SU-DHL-6 (cell line): ENCODE measurements around the gene GJA8.
"Not testable (repeated sequence)": the region's sequence is repeated elsewhere in the genome, so short reads cannot be mapped to it uniquely, and the experiment has no call there.

Experiments
- H2AFZ ChIP-seq: fragments of 200-600 bp; sonication (generic); 2 replicates; pipeline ENCODE4 v1.6.1; 2014; ENCODE audit warnings: low read depth, mild to moderate bottlenecking, moderate library complexity, mixed read lengths, antibody characterized with exemption, low read length; ENCODE audit not compliant: severe bottlenecking
- H3F3A ChIP-seq: fragments of 200-600 bp; shearing (Covaris generic); 2 replicates; pipeline ENCODE4 v1.6.0; 2016; ENCODE audit warnings: antibody characterized with exemption, mild to moderate bottlenecking; ENCODE audit not compliant: insufficient read depth
- H3K27ac ChIP-seq: fragments of 200-600 bp; sonication (generic); 2 replicates; pipeline ENCODE4 v1.5.1; 2016; ENCODE audit warnings: low read depth, mild to moderate bottlenecking, low read length, moderate library complexity, mixed read lengths
- H3K27me3 ChIP-seq: fragments of 200-600 bp; sonication (generic), shearing (Covaris generic); 2 replicates; pipeline ENCODE4 v1.6.0; 2014; ENCODE audit warnings: mild to moderate bottlenecking, low read length
- H3K36me3 ChIP-seq: fragments of 200-600 bp; sonication (generic); 2 replicates; pipeline ENCODE4 v1.6.1; 2014; ENCODE audit warnings: mild to moderate bottlenecking, low read length, mixed read lengths
- H3K4me2 ChIP-seq: fragments of 300-600, 200-600 bp; shearing (Covaris generic), sonication (generic); 2 replicates; pipeline ENCODE4 v1.6.0; 2014; ENCODE audit warnings: low read length, low read depth, mild to moderate bottlenecking; ENCODE audit not compliant: poor library complexity, severe bottlenecking
- H3K4me3 ChIP-seq: fragments of 200-600 bp; sonication (generic); 2 replicates; pipeline ENCODE4 v1.5.1; 2014; ENCODE audit warnings: antibody characterized with exemption, low read length, mild to moderate bottlenecking, mixed read lengths; ENCODE audit not compliant: insufficient read depth, poor library complexity, severe bottlenecking
- H3K79me2 ChIP-seq: fragments of 200-600 bp; sonication (generic); 2 replicates; pipeline ENCODE4 v1.6.1; 2014; ENCODE audit warnings: mild to moderate bottlenecking, low read length, moderate library complexity; ENCODE audit not compliant: insufficient read depth
- H3K9ac ChIP-seq: fragments of 200-600 bp; sonication (generic); 2 replicates; pipeline ENCODE4 v1.7.0; 2014; ENCODE audit warnings: mild to moderate bottlenecking, low read length
- H3K9me2 ChIP-seq: fragments of 200-600 bp; sonication (generic); replicated peaks from 2 replicates; pipeline ENCODE4 v1.6.1; 2014; ENCODE audit warnings: low read length; ENCODE audit not compliant: insufficient read depth
- H3K9me3 ChIP-seq: fragments of 200-600 bp; sonication (generic); 2 replicates; pipeline ENCODE4 v1.6.1; 2014; ENCODE audit warnings: low read length, mixed read lengths; ENCODE audit not compliant: insufficient read depth
- H4K20me1 ChIP-seq: fragments of 200-600 bp; sonication (generic); 2 replicates; pipeline ENCODE4 v1.6.1; 2014; ENCODE audit warnings: low read depth, mild to moderate bottlenecking, antibody characterized with exemption, low read length, moderate library complexity, mixed read lengths
- CTCF ChIP-seq: fragments of 200-600 bp; sonication (generic); IDR thresholded peaks from one replicate; pipeline ENCODE4 v1.5.1; 2017; ENCODE audit warnings: antibody characterized with exemption, mild to moderate bottlenecking, low read length, moderate library complexity; ENCODE audit not compliant: insufficient read depth, poor library complexity, severe bottlenecking
- EZH2phosphoT487 ChIP-seq: fragments of 200-600 bp; sonication (generic), shearing (Covaris generic); conservative IDR thresholded peaks from 2 replicates; pipeline ENCODE4 v1.6.1; 2018; ENCODE audit warnings: mild to moderate bottlenecking, antibody characterized with exemption, low read length, moderate library complexity, mixed read lengths

The GJA8 gene

GRCh38 chr1:147902253-147902845, at the start of gene GJA8:
Gene GJA8 (plus strand): TSS chr1:147902795. CDS start chr1:147907956, 5,161 bp downstream.
- no peak within 1 kb of the TSS for H3K4me2 ChIP-seq
- no peak within 1 kb of the TSS for H3K27ac ChIP-seq

GRCh38 chr1:147853391-147853790, 49.2 kb upstream of the GJA8 start:
- Histone ChIP-seq H3F3A (no peaks in the 10 kb centered on the region), H3K4me2 (no peak overlapping the region), H2AFZ (no peak overlapping the region), H3K9me2 (no peaks in the 10 kb centered on the region), H3K9ac (no peak overlapping the region), H3K79me2 (no peaks in the 10 kb centered on the region), H3K9me3 (no peaks in the 10 kb centered on the region), H3K27ac (no peak overlapping the region), H3K36me3 (no peaks in the 10 kb centered on the region), H3K27me3 (no peaks in the 10 kb centered on the region; the same call in 1 of the 2 replicates), H3K4me3 (no peak overlapping the region), H4K20me1 (no peaks in the 10 kb centered on the region)
- no peak for TF ChIP-seq CTCF
- no peak for TF ChIP-seq EZH2phosphoT487

More at GRCh38 chr1:147902253-147902845, at the start of gene GJA8:
- Histone ChIP-seq H3K79me2 (no peaks in the 10 kb centered on the region), H3F3A (no peaks in the 10 kb centered on the region), H3K9me3 (no peaks in the 10 kb centered on the region), H3K9me2 (no peaks in the 10 kb centered on the region), H2AFZ (no peak within 1 kb of the TSS), H3K27me3 (no peaks in the 10 kb centered on the region), H3K9ac (no peak within 1 kb of the TSS), H3K4me3 (no peak within 1 kb of the TSS), H3K36me3 (no peaks in the 10 kb centered on the region), H4K20me1 (no peaks in the 10 kb centered on the region)
- TF ChIP-seq CTCF (no peak), EZH2phosphoT487 (no peak)

GRCh38 chr1:147854989-147855388, 47.6 kb upstream of the GJA8 start:
- not testable (repeated sequence) for H3K4me2 ChIP-seq, H3K9ac ChIP-seq, H4K20me1 ChIP-seq

GRCh38 chr1:147855996-147856395, 46.6 kb upstream of the GJA8 start:
- not testable (repeated sequence) for H3K36me3 ChIP-seq, H3K4me2 ChIP-seq, H3K27ac ChIP-seq, H3F3A ChIP-seq, H3K9ac ChIP-seq, H2AFZ ChIP-seq, H3K27me3 ChIP-seq, H3K9me3 ChIP-seq, H4K20me1 ChIP-seq, H3K9me2 ChIP-seq, H3K4me3 ChIP-seq, H3K79me2 ChIP-seq

More at GRCh38 chr1:147854989-147855388, 47.6 kb upstream of the GJA8 start:
- H3K27ac ChIP-seq, H3K4me3 ChIP-seq, H3F3A ChIP-seq, H3K79me2 ChIP-seq, H3K9me2 ChIP-seq, H3K9me3 ChIP-seq, H3K36me3 ChIP-seq, H2AFZ ChIP-seq, H3K27me3 ChIP-seq: not testable (repeated sequence)

GRCh38 chr1:147867204-147867603, 35.4 kb upstream of the GJA8 start:
- H3K4me3 ChIP-seq, H4K20me1 ChIP-seq, H3K9ac ChIP-seq, H3K79me2 ChIP-seq, H3K9me2 ChIP-seq, H3K27me3 ChIP-seq, H3K36me3 ChIP-seq, H3F3A ChIP-seq, H3K27ac ChIP-seq, H3K9me3 ChIP-seq, H3K4me2 ChIP-seq, H2AFZ ChIP-seq: not testable (repeated sequence)
